NCI-H69 (cell line): ENCODE results near the gene RAB29.

Experiments
- DNase-seq: peaks from one replicate; lab custom pipeline; 2025; lab: John Stamatoyannopoulos, UW

Gene RAB29

DNA sequence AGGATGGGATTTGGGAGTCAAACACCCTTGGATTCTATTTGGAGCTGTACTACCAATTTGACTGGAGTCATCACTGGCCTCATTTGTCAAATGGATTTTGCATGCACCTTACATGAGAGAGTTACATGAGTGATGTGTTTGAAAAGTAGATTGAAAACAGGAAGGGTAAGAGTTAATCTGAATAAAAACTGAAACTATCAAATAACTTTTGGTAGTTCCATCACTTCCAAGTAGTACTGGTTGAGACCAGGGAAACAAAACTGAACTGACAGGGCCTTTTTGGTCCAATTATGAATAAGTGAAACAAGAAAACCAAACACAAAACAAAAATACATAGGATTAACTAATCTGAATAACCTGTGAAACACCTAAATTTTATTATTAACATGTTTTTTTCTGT is 55.5 kb downstream of the RAB29 start:
- no peak for DNase-seq

DNA sequence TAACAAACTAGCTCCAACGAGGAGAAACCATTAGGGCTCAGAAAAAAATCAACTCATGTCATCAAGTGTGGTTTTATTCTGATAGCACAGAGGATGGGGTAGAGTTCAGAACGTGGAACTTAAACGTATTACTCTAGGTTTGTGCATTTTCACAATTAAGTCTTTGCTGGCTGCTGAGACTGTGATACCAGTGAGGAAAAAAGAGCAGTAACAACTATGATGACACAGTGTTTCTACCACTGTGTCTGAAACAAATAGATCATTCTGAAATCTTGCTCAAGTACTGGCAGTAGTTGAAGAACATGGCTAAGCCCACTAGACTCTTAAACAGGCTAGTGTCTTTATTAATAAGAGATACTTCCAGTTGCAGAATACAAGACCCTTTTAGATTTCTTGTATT is 56.3 kb downstream of the RAB29 start:
- DNase-seq: no peak
